ENCODE data around the gene ATL1.
"Not testable (repeated sequence)": the region's sequence is repeated elsewhere in the genome, so short reads cannot be mapped to it uniquely, and the experiment has no call there.

Gene ATL1

DNA sequence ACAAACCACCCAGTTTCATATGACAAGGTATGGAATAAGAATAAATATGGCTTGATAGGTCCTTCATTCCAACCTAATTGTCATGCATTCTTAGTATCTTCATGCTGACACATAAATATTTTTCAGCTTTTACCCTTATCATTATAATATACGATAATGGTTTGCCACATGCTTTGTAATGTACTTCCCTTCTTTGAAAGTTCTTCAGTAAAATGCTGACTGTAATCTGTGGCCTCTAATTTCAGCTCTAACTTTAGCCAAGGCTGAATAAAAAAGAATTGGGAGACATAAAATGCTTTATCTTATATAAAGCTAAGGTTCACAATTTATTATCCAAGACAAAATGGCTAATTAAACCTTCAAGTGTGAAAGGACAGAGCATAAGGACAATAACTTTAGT, 24.9 kb upstream of the ATL1 start:
- DNase-seq: no peak

DNA sequence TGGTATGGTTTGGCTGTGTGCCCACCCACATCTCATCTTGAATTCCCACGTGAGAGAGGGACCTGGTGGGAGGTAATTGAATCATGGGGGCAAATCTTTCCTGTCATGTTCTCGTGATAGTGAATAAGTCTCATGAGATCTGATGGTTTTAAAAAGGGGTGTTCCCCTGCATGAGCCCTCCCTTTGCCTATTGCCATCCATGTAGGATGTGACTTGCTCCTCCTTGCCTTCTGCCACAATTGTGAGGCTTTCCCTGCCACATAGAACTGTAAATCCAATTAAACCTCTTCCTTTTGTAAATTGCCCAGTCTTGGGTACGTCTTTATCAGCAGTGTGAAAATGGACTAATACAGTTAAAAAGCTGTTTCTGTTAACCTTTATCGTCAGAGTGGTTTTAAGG, 21.9 kb upstream of the ATL1 start:
- not testable (repeated sequence) for DNase-seq

DNA sequence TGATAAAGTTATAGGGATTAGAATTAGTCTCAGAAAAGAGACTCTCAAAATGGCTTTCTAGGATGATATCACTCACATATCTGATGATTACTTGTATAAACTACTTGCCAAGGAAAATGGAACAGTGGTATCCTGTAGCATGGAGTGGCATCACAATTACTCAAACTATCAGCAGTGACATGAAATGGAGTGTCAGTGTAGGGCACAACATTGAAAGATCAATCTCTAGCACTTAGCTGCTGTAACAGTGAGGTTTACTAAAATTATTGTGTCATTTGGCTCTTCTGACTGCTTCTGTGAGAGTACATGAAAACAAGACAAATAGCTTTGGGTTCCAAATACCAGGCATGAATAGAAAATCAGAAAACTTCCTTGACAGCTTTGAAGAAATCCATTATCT, 20.9 kb upstream of the ATL1 start:
- no peak for DNase-seq

DNA sequence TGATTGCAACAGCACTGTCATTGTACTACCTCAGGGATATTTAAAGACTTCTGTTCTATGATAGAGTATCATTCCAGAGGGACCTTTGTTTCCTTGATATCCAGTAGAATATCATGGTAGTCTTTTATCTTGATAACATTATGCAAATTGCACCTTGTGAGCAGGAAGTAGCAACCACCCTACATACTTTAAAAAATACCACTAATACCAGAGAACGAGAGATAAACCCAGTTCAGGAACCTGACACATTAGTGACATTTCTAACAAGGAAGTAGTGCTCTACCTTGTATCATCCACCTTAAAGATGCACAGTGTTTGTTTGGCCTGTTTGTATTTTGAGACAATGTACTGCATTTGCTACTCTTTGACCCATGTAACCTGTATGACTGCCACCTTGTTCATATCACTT, 18.8 kb upstream of the ATL1 start:
- DNase-seq: no peak

DNA sequence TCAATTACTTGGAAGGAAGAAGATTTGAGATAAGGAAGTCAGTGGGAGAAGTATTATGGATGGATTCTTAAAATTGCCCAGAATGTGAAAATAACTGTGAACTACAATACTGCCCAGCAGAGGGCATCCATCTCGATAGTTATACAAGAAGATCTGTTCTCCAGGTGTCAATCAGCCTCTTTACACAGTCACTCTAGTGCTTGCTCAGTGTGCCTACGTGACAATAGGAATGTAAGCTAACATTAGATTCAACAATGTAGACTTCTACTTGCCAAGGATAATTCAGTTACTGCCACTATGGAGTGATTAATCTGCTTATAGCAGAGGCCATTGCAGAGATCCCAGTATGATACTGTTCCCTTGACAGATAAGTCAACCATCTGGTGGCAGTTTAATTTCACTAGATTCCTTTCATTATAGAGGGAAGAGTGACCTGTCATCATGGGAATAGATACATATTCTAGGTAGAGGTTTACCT, 17.0 kb upstream of the ATL1 start:
- peak; percentile 27 to 57 for DNase-seq

DNA sequence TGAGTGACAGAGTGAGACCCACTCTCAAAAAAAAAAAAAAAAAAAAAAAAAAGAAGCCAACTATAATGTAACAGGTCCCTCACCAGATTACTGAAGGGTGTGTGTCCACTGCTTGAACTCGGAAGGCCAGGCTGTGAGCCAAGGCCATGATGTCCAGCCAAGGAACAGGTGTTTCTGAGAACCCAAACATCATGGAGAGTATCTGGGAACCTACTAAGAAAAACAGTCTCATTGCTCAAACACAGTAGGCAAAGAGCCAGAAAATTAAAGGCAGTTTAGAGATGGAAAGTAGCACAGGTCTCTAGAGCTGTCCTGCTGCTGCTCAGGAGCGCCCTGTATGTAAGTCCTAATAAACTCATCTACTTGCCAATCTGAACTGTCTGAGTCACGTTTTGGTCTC, 15.0 kb upstream of the ATL1 start:
- no peak for DNase-seq

DNA sequence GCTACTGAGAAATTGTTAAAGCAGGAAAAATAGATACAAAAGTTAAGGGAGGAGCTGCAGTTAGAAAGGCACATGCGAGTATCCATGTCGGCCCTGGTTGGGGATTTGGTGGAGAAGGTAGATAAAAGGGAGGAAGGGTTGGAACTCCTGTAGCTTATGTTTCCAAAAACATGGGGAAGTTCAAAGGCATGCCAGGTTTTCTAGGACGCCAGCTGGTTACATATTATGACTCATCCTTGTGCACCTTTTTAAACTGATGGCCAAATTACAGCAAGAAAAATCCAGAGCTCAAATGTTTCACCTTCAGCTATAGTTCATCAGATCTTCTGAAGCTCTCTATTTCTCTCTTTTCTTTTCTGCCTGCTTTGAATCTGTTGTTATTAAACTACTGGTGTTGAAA, 14.3 kb upstream of the ATL1 start:
- no peak for DNase-seq

DNA sequence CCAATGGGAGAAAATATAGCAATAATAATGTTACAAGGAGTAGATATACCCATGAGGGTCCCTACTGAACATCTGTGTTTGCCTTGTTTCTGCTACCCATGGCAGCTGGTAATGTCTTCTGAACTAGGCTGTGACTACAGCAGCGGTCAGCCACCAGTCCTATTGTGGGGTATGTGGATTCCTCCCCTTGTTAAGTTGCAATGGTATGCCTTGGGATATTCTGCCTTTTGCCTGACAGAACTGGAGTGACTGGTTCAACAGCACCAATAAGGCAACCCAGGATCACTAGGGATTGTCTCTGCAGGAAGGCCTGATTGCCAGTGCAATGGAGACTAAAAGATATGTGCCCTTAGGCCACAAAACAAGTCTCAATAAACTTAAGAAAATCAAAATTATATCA, 9.7 kb upstream of the ATL1 start:
- DNase-seq: no peak

DNA sequence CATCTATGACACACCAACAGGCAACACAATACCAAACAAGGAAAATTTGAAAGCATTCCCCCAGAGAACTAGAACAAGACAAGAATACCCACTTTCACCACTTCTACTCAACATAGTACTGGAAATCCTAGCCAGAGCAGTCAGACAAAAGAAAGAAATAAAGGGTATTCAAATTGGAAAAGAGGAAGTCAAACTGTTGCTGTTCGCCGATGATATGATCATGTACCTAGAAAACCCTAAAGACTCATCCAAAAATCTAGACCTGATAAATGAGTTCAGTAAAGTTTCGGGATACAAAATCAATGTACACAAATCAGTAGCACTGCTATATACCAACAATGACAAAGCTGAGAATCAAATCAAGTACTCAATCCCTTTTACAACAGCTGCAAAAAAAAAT, 8.1 kb upstream of the ATL1 start:
- DNase-seq: no peak

DNA sequence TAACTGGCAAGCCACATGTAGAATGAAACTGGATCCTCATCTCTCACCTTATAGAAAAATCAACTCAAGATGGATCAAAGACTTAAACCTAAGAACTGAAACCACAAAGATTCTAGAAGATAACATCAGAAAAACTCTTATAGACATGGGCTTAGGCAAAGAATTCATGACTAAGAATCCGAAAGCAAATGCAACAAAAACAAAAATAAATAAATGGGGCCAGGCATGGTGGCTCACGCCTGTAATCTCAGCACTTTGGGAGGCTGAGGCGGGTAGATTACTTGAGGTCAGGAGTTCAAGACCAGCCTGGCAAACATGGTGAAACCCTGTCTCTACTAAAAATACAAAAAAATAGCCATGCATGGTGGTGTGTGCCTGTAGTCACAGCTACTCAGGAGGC, 7.1 kb upstream of the ATL1 start:
- DNase-seq: not testable (repeated sequence)

DNA sequence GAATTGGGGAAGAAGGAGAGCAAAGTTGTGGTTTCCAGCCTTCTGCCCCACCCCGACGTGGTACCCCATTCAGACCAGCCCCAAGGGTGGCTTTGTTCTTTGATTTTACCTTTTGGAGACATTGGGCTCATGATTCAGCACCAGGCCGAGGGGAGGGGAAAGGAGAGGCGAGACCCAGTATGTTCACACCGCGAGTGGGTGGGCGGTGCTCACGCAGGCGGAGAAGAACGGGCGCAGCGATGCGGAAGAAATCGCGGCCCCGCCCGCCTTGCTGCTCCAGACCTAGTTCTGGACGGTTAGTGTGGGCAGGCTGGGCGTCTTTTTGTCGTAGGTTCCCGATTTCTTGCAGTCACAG, 963 bp downstream of the ATL1 start:
- no peak for DNase-seq

DNA sequence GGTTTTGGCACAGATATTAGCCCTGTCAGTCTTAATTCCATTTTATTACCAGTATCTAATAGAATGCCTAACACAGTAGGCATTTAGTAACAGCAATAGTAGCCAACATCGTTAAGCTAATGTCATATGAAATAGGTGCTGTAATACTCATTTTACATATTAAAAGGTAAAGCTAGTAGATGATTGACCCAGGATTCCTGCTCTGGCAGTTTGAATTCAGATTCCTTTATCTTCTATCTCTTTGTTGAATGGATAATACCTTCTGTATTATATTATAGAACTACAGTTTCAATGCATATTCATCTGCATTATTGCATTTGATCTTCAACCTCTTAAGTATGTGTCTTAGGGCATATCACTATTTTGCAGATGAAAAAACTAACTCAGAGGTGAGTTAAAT, 2.9 kb downstream of the ATL1 start:
- DNase-seq: no peak

DNA sequence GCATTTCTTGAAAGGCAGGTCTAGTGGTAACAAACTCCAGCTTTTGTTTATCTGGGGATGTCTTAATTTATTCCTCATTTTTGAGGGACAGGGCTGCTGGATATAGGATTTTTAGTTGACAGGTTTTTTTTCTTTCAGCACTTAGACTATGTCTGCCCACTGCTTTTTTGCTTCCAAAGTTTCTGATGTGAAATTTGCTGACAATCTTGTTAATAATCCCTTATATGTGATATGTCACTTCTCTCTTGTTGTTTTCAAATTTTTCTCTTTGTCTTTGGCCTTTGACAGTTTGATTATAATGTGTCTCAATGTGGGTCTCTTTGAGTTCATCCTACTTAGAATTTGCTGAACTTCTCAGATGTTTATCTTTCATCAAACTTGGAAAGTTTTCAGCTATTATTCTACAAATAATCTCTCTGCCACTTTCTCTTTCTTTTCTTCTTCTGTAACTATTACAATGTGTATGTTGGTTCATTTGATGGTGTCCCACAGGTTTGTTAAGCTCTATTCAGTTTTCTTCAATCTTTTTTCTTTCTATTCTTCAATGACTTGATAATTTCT, 9.8 kb downstream of the ATL1 start:
- no peak for DNase-seq

DNA sequence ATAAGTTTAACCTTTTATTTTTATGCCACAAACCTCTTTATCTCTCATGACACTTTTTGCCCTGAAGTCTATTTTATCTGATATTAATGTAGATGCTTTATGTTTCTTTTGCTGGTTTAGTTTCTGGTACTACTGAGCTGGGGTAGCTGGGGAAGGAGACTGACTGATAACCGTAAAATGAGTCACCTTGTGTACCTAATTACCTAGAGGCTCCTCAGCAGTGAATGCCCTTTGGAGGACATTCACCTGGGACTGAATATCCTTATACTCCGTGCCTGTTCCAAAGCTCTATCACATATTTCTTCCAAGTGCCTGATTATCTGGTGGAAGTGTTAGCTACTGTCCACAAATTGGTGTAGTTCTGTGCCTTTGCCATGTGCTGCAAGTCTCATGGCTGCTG, 13.9 kb downstream of the ATL1 start:
- DNase-seq: no peak

DNA sequence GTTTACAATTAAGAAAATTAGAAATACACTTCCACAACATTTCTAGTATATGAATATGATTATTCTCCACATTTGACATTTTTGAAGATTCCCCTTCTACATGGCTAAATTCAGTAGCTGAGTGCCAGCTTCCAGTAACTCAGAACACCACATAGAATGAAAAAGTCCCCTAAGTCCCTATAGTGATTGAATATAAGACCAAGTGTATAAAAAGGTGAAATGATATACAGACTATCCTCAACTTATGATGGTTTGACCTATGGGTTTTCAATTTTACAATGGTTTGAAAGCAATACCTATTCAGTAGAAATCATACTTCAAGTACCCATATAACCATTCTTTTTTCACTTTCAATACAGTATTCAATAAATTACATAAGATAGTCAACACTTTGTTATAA, 15.8 kb downstream of the ATL1 start:
- no peak for DNase-seq

DNA sequence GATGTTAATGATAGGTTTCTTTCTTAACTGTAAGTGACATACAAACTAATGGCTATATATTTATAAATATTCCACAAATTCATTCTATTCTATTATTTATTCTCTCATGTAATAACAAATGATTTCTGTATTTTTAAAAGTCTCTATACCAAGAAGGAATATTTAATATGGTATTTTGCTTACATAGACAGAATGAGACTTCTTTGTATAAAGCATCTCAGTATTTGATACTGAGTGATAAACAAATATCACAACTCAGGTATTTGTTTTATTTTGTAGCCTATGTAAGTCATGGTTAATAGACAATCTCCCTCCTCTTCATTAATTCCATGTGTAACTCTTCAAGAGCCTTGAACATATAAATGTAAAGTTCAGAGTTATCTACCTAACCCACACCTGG, 18.0 kb downstream of the ATL1 start:
- DNase-seq: no peak

DNA sequence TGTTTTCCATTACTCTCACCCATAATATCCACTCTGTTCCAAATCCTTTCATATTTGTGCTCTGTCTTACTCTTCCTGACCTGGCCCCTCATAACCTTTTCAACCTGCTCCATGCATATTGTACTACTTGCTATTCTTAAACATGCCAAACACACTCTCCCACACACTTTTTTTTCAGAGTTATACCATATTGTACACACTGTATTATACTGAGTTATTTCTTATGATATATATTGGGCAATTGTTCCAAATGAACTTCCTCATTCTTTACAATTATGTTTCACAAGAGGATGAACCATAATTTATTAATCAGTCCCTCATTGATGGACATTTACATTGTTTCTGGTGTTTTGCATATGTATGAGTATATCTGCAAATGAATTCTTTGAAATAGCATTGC, 18.5 kb downstream of the ATL1 start:
- no peak for DNase-seq

DNA sequence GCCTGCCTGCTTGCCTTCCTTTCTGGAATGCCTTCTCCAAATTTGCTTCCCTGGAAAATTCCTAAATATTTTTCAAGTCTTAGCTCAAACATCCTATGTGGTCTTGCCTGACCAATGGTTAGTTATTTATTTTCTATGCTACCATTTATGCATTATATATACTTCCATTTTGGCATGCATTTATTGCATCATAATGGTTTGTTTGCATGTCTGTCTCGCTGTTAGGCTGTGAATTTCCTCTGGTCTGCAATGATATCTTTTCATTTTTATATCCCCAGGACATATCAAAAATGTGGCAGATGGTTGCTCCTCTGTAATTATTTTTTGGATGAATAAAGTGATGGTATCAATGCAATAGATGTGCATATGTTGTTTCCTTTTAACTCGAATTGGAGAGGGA, 30.5 kb downstream of the ATL1 start:
- DNase-seq: no peak

DNA sequence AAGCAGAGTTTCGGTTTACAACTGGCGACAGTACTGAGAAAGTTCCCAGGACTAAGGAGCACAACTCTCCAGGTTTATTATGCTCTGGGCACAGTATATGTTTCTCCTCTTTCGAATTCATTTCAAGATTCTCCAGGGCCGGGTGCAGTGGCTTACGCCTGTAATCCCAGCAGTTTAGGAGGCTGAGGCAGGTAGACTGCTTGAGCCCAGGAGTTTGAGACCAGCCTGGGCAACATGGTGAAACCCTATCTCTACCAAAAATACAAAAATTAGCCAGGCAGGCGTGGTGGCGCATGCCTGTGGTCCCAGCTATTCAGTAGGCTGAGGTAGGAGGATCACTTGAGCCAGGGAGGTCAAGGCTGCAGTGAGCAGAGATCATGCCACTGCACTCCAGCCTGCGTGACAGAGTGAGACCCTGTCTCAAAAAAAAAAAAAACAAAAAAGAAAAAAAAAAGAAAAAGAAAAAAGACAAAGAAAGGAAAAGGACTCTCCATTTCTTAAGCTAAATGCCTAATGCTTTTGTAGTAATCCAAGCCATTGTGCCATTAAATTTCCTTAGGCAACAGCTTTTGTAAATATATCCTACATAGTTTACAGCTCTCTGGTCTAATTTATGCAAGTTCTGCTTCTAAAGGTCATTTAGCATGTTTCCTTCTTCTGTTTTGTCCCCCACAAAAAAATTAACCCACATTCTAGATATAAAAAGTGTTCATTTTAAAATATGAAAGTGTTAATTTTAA, 34.8 kb downstream of the ATL1 start:
- DNase-seq: no peak

DNA sequence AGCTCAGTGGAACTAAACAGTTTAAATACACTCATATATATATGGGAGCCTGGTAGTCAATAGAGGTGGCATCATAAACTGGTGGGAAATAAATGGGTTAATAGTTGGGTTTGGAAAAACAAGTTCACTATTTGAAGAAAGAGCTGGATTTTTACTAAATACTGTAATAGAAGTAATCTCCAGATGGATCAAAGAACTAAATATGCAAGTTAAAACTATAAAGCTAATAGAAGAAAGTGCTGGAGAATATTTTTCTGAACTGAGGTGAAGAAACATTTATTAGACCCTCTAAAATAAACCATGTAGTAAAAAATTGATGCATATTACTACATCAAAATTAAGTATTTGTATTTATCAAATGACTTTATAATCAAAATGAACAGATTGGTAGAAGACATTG, 38.8 kb downstream of the ATL1 start:
- DNase-seq: no peak

DNA sequence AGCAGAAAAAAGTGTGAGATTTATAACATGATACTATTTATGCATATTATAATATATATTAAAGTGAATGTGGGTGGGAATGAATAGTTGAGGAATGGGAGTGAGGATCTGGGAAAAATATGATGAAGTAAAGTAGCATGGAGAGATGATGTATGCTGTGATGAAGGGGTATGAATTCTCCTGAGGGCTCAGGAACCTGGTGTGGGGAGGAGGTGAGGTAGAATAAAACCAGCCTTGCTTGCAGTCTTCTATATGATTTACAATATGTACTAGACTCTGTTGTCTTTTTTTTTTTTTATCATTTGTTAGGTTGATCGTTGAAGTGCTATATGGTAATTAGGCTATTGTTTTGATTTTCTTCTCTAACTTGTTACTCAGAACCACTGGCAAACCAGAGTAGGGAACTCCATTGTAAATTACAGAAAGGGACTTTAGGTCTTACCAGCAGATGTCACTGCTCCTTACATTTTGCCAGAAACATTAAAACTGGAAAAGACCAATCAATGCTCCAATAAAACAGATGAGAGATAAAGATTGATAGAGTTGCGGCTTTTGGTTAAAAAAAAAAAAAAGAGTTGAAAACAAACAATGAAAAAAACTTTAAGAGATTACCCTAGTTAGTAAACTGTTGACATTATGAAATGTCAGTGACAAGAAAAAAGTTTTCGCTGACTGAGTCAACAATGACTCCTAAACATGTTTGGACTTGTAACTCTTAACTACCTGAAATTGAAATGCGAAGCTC, 39.9 kb downstream of the ATL1 start:
- DNase-seq: peak in 1 of 2 experiments; percentile 58

DNA sequence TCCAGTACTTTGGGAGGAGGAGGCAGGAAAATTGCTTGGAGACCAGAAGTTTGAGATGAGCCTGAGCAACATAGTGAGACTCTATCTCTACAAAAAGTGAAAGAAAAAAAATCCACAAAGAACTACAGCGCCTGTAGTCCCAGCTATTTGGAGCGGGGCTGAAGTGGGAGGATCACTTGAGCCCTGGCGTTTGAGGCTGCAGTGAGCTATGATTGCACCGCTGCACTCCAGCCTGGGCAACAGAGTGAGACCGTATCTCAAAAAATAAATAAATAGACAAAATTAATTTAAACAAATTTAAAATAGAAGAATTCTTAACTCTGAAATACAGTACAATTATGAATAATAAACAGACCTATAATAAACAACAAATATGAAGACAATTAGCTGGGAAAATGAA, 40.9 kb downstream of the ATL1 start:
- DNase-seq: no peak

DNA sequence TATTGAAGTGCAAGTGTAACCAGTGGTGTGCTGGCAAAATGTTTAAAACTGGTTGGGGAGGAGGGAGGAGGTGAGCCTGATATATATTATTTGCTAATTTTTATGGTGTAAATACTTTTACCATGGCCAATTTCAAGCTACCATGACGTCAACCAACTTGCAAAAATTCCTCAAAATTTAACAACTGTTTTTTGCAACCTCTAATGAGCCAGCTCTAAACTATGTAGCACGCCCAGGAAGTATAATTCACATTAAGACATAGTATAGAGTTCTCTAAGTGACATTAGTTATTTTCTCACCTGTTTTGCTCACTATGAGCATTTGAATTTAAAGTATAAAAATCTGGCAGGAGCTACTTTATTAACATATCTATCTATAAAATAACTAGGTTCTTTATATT, 41.4 kb downstream of the ATL1 start:
- DNase-seq: no peak

DNA sequence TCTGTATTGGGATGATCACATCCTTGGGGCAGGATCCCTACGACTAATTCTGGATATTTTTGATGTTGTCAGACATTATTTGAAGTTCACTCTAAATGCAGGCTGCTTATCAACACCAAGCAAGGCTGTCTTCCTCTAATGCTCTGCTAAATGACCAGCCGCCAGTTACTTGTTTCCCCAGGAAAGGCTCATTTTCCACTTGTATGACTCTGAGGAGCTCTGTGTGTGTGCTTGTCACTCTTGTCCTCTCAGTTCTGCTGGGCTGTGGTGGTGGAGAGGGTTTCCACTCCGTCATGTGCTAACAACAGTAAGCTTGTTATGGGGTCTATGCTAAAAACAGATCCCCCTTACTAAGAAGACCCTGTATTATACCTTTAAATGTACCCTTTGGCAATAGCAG, 42.1 kb downstream of the ATL1 start:
- DNase-seq: no peak

DNA sequence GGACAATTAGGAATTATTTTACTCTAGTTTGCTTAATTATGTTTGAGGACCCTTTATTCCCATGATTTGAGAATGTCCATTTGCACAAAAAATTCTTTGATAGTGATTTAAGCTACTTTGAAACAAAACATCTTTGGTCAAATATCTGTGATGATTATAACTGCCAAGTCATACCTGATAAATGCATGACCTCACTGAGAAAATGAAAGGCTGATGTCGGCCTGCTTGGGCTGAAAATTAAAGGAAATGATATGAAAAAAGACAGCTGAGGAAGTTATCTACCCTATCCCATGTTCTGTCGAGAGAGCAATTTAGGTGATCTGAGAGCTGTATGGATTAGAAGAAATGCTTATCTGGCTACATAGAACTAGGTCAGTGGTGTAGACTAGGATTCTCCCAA, 43.6 kb downstream of the ATL1 start:
- no peak for DNase-seq
